HG03135 (cell line): ENCODE measurements around the gene DAB1.
"Not testable (repeated sequence)": the region's sequence is repeated elsewhere in the genome, so short reads cannot be mapped to it uniquely, and the experiment has no call there.

Source experiments
- ATAC-seq: cut with Tn5 transposase; IDR thresholded peaks from one replicate; pipeline ENCODE4 v1.9.1; 2021; ENCODE audit warnings: mild to moderate bottlenecking, moderate library complexity; ENCODE audit not compliant: unreplicated experiment

Gene DAB1

DNA sequence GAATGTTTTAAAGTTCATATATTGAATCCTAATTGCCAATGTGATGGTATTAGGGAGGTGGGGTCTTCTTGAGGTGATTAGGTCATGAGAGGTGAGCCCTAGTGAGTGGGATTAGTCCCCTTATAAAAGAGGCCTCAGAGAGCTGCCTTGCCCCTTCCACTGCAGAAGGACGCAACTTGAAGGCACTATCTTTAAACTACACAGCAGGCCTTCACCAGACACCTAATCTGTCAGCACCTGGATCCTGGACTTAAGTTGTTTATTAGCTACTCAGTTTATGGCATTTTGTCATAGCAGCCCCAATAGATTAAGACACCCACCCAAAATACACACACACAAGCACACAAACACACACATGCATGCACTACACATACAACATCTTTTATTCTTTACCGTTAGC lies 61.4 kb downstream of the DAB1 start:
- ATAC-seq: no peak

DNA sequence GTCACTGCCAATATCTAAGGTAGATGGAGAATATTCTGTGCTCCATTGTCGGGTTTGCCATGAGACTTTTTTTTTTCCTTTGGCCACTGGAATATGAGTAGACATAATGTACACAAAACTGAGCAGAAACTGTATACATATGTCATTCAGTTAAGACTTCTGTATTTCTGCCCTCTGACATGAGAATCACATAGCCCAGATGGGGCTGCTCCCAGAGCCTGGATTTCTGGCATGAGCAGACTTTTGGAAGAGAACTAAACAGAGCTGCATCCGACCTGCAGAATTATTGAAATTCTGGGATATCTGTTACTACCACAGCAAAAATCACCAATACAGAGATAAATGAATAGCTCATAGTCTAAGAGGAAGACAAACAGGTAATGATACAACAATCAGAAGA lies 62.3 kb downstream of the DAB1 start:
- ATAC-seq: no peak

DNA sequence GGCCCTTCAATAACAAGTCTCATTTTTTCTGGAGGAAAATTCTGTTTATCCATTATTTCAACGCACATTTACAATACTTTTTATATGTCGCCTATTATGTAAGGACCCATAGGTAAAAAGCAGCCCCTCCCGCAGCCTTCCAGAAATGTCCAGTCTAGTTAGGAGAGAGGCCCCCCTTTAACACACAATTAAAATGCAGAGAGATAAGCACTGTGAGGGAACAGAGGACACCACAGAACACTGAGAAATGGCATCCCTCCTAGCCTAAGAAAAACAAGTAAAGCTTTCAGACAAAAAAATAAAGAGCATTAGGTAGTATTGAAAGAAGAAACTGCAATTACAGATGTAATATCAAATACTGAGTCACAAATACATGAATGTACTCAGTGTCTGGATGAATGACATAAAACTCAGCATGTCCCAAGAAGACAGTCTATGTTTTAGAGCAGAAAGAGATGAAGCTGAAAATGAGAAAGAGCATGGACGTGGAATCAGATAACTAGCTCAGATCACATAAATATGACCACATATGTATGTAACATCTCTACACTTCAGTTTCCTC lies 62.9 kb downstream of the DAB1 start:
- no peak for ATAC-seq

DNA sequence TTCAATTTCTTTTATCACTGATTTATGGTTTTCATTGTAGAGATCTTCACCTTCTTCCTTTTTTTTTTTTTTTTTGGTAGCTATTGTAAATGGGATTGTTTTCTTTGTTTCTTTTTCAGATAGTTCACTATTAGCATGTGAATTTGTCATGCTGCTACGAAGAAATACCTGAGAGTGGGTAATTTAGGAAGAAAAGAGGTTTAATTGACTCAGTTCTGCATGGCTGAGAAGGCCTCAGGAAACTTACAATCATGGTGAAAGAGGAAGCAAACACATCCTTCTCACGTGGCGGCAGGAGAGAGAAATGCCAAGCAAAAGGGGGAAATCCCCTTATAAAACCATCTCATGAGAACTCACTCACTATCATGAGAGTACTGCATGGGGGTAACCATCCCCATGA lies 66.4 kb downstream of the DAB1 start:
- no peak for ATAC-seq

DNA sequence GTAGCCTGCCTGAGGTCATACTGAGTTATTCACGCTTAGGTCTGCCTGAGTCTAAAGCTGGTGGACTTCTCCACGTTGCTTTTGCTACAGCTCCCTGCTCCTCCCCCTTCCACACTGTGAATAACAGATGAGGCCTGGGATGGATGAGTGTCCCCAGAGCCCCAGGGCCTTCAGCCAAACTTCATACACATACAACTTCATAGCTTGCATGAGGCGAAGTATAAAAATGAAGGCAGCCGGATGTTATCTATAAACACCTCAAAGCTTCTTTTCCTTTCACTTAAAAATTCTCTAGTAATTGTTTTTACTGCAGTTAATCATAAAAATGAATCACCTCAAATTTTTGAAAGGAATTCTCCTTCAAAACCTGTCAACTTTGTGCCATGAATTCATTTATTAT lies 70.2 kb downstream of the DAB1 start:
- no peak for ATAC-seq

DNA sequence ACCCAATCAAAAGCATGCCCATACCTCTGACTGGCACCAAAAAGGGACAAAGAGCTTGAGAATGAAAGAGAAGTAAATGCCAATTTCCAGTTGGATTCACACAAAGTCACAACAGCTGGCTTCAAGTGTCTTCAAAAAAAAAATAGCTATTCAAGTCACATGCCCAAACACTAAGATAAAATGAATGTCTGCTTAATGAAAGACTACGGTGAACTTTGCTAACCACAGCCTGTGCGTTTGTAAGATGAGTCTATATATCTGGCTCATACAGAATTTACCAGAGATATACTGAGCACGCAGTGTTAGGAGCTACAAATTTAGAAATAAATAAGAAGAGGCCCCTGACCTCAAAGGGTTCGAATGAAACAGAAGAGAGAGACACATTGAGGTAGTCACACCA lies 73.2 kb downstream of the DAB1 start:
- ATAC-seq: no peak

DNA sequence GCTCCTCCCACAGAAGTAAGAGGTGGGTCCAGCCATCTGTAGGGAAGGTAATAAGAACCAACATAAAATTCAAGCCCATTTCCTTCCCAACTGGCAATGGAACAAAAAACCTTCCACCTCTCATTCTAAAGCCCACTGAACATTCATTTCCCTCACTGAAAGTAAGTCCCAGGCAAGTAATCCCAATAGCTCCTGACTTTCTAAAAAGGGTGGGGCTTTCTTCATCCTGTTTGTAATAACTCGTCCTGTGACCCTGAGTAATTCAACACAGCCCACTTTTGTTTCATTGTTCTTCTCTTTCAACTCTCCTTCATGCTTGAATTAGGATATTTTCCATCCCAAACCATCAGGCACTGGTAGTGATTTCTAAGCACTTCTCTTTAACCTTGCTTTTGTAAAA lies 74.9 kb downstream of the DAB1 start:
- ATAC-seq: no peak

DNA sequence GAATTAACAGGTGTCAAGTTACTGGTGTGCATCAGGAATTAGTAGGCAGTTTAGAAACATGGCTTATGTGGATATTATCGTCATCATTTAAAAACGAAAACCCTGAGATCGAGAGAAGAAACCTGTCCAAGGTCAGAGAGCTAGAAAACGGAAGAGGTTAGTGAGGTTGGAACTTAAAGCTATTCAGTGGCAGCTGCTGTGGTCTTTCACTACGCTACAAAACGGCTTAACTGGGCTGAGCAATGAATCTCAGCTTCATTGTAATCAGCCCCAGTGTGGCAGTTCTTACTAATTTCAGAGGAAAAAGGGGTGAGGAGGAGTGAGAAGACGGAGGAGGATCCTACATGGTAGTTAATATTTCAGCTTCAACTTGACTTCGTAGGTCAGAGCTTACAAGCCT lies 77.9 kb downstream of the DAB1 start:
- ATAC-seq: no peak

DNA sequence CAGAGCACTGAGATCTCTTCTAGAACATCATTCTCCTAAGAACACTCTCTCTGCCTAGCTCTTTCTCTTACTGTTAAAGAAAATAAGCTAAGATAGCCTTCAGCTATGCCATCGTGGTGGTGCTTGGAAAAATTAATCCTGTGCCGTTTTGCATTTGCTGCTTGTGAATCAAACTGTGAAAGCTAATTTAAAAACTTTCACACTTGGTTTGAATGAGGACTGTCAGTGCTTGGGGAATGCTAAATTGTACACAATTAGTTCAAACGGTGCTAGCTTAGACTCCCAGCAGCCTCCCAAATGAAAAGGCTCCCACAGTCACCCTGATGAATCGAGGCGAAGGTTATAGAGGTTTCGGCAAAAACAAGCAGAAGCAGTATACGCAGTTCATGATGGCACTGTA lies 79.6 kb downstream of the DAB1 start:
- no peak for ATAC-seq

DNA sequence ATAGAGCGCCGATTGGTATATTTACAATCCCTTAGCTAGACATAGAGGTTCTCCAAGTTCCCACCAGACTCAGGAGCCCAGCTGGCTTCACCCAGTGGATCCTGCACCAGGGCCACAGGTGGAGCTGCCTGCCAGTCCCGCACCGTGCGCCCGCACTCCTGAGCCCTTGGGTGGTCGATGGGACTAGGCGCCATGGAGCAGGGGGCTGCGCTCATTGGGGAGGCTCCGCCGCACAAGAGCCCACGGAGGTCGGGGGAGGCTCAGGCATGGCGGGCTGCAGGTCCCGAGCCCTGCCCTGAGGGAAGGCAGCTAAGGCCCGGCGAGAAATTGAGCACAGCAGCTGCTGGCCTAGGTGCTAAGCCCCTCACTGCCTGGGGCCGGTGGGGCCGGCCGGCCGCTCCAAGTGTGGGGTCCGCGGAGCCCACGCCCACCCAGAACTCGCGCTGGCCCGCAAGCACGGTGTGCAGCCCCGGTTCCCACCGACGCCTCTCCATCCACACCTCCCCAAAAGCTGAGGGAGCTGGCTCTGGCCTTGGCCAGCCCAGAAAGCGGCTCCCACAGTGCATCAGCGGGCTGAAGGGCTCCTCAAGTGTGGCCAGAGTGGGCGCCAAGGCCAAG lies 80.5 kb downstream of the DAB1 start:
- not testable (repeated sequence) for ATAC-seq

DNA sequence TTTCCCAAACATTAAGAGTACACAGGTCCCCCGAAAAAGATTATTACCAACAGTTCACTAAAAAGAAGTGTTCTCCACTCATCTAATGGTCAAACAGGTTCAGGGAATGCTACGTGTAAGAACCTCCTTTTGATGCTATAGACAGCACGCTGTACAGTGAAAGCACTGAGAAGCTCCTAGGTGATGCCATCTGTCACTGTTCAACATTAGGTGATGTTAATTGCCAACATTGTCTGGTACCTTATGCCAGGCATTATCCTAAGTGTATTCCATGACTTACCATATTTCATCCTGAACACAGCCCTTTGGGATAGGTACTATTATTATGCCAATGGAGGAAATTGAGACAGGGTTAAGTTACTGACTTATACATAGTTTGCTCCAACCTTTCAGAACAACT lies 82.1 kb downstream of the DAB1 start:
- no peak for ATAC-seq

DNA sequence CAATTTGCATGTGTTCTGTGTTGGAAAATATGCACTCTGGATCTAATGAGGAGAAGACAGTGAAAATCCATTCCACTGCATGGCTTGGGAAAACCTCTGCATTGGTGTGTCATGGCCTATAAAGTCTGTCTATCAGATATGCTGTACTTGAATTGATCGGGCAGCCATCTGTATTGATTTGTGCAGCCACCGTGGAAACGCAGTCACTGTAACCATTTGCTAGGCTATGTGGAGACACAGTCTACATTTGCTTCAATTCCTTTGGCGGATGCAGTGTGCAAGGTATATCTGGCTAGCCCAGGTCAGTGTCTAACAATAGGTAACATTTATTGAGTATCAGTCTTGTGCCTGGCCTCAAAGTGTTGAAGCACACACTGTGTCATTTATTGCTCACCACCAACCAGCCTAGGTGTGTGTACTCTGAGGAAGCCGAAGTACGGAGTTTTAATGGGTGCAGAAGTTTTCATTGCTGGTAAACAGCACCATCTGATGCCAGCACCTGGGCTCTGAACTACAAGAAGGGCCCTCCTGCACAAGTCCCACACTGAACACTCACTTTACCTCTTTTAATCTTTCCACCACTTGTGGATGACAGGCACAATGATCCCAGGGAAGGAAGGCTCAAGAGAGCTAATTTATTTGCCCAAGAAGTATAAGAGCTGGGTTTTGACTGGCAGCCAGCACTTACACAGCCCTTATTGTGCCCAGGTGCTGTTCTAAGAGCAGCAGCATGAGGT lies 83.4 kb downstream of the DAB1 start:
- no peak for ATAC-seq

DNA sequence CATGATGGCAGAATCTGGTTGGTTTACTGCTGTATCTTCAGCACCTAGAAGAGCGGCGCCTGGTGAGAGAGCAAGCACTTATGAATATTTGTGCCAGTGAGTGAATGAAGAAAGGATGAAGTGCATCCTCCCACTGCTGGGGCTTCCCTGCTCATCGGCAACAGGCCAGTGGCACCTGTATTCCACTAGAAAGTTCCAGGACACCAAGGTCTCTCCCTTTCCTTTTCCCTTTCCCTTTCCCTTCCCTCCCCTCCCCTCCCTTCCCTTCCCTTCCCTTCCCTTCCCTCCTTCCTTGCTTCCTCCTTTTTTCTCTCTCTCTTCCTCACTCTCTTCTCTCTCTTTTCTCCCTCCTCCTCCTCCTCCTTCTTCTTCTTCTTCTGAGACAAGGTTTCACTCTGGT lies 86.2 kb downstream of the DAB1 start:
- ATAC-seq: no peak

DNA sequence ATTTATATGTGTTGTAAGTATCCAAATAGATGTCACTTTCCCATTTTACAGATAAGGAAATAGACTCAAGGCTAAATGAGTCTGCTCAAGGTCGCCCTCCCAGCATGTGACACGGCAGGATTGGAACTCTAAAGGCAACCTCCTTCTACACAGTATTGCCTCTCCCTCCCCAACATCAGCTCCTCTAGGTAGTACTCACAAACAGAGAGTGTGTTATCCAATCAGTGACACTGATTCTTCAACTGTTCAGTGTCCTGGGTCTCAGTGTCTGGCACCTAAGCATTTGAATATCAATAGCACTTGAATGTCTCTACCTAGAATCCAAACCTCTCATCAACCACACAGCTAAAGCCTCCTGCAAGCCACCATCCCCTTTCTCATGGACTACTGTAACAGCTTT lies 87.1 kb downstream of the DAB1 start:
- no peak for ATAC-seq

DNA sequence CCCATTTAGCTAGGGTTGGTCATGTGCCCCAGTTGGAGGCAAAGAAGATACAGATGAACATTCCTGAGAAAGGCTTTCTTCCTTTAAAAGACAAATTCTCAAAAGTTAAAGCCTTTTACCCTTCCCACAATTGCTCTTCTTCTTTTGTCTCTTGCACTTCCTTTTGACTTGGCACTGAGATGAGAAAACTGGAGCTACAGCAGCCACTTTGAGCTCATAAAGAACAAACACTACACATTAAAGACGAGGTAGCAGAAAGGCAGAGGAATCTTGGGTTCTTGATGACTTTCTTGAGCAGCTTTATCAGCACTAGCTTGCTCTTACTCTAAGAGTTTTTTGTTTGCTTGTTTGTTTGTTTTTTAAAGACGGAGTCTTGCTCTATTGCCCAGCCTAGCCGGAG lies 92.2 kb downstream of the DAB1 start:
- ATAC-seq: no peak

DNA sequence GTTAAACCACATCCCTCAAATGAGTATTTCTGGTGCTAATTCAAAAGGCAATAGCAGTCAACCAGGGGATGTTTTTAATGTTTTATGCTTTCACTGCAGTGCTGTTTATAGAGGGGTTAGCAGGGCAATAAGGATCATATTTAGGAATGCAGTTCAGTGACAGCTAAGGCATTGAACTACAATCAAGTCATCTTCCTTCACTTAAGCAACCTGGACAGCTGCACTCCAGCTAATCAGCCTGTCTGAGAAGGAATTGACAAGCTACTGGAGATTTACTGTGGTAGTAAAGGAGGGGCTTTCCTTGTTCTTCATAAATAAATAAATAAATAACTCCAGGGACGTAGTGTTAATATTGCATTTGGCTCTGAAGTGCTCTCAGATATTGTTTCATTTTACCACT lies 93.9 kb downstream of the DAB1 start:
- no peak for ATAC-seq

DNA sequence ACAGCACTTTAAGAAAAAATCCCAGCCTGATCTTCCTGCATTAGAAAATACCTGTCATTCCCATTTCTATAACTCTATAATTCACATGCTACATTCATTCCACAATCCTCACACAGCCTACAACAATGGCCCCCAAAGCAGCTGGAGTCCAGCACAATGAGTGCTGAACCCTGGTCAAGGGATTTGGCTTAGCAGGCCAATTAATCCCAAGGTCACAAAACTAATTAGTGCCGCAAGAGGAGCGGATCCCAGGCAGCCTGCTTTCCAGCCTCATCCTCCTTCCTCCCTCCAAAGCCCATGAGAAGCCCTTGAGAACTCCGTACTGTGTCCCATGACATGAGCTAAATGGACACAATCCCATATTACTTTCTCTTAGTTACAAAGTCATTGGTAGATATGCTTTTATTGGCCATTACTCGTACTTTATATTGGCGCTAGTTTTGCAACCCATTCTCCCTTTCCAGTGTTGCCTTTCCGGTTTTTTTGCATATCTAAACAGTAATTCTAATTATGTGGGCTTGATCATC lies 94.8 kb downstream of the DAB1 start:
- ATAC-seq: no peak

DNA sequence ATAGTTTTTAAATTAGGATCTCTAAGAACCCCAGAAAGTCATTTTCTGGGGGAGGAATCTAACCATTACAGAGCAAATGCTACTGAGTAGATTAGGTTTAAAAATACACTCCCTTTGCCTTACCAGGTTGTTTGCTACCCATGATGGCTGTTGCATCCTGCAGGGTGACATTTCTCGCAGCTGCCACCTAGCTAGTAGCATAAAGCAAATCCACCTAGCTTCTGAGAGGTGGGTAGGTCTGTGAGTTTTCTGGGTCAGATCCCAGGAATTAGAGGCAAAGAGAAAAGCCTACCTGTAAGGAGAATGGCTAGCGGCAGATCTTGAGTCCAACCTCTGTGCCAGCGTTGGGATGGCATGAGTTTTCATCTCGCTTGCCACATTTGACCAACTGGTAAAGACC lies 95.9 kb downstream of the DAB1 start:
- ATAC-seq: no peak

DNA sequence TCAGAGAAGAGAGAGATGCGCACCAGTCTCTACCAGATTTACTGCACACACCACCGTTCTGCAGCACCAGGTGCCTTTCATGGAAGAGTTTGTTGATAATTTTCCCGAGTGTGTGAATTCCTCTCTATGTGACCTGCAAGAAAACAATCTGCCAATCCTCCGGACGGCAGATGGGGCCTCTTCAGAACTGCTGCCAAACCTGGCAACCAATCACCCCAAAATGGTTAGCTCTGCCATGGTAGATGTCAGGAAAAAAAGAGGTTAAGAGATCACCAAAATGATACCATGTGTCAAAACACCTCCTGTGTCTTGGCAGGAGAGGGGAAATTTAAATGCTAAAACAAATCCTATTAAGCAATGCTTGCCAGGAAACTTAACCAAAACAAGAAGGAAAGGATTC lies 96.5 kb downstream of the DAB1 start:
- ATAC-seq: no peak

DNA sequence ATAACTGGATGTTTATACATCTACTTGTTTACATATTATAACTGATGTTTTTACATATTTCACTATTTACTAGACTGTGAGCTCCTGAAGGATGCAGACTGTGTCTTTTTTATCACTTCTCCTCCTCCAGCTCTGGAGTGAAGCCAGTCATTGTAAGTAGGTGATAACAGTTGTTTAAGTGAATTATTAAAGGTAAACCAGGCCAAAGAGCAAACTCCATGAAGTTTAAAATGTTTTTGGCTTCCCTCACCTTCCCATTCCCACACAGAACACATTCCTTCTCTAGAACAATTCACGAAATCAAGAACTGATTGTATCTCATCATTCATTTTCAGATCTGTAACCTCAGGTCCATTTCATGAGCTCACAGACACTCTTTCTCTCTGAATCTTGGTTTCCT lies 98.3 kb downstream of the DAB1 start:
- ATAC-seq: no peak

DNA sequence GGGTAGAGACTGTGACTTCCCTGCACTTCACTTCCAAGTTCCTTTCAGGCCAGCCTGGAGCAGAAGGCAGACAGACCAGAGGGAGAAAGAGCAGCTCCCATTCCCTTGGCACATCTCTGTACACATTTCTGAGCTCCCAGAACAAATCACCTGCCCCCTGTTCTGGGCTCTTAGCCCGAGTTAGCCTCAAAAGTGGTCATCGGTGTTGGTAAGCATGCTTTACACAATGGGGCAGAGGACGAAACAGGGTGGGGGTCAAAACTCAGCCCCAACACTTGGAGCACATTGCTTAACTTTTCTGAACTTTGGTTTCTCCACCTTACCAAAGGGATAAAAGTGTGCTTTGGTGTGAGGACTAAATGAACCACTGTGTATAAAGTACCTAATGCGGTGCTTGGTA lies 98.7 kb downstream of the DAB1 start:
- ATAC-seq: no peak

DNA sequence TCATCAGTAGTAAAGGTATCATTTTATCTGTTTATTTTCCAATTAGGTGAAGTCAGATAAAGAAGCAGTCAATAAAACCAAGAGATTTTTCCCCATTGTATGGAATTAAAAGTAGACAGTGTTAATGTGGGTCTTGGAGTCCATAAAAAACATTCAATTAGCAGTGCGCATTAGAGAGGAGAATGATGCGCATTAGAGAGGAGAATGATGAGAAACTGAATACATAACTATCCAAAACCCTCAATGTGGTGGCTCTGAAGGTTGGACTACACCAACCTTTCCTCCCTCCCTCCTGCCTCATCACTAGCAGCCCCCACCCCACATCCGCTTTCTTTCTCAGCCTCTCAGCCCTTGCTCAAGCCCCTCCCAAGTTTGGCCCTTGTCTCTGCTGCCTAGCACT lies 99.5 kb downstream of the DAB1 start:
- no peak for ATAC-seq
